ENCODE results near the gene PLSCR4.

The PLSCR4 gene

DNA sequence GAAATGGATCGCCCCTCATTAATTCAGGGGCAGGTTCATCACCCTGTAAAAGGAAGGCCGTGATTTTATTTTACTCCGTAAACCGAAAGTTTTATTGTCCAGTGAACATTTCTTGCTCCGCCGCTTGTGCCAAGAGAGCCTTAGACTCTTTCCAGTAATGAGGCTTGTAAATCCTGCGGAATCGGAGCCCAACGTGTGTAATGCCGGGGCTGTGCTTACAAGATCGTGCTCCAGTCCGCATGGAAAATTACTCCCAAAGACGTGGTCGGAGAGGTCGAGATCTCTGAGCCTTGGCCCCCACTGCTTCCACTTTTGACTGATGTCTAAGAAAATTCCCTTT, 89.3 kb downstream of the PLSCR4 start:
- DNase-seq = peak in 8 of 56 donors; percentile 15 to 41 (median 24)

DNA sequence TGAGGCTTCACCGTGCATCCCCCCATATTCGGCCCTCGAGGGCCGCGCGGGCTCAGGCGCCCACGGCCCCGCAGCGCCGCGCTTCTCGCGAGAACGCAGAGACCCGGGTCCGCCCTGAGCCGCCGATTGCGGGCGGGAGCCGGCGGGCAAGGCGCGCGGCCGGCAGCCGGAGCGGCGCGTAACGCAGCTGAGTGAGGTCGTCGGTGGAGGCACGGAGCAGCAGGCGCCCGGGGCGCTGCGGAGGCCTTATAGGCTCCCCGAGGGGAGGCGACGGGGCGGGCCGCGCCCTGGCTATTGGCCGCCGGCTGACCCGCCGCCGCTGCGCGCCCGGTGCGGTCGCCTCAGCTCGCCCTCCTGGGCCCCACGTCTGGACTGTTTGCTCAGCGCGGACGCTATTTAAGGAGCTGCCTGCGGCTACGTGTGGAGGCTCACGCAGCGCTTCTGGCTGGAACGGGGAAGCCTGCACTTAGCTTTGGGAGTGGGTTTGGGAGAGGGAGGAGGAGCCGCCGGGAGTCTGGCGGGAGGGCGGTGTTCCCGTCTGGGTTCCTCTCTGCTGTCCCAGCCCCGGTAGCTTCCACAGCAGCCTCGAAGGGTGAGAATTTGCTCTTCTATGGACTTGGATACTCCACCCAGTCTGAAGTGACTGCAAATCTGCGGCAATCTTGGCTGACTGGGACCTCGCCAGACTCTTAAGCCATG, 89.8 kb downstream of the PLSCR4 start, which contains the start of gene PLOD2:
TSS of gene PLOD2 (minus strand) at position 221 of the 699 bp plus-strand sequence. CDS start at position 26, 195 bp downstream.
- peak in 49 of 56 donors; percentile 4 to 81 (median 56) for DNase-seq

DNA sequence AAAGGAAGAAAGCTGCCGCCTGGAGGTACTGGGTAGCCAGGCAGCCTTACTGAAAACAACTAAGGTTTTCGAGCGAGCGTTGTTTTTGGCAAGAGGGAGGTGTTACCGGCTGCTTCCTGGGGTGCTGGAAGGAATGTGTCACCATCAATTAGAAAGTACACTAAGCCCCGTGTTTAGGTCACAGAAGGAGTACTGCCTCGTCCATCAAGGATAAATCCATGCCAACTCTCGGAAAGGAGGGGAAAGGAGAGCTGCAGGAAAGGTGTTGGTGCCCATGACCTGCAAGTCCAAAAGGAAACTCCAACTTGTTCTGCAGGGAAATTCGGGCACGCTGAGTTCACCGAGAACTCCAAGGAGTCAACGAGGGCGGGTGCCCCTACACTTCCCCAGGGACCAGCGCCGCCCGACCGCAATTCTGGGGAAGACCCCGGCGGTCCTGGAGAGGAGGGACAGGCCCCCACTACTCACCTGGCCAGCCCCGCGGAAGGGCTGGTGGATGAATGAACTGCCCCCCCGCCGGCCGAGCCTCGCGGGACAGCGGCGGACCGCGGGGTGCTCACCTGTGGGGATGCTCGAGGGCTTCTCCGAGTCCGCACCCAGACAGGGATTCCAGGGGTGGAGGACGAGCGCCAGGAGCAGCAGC, 90.5 kb downstream of the PLSCR4 start:
- DNase-seq = peak in 46 of 56 donors; percentile 3 to 76 (median 46)

- no peak for DNase-seq
These were observed 91.1 kb downstream of the PLSCR4 start for GRCh38 chr3:146159616-146160320.

GRCh38 chr3:146159037-146159436, 91.9 kb downstream of the PLSCR4 start:
- DNase-seq = no peak

DNA sequence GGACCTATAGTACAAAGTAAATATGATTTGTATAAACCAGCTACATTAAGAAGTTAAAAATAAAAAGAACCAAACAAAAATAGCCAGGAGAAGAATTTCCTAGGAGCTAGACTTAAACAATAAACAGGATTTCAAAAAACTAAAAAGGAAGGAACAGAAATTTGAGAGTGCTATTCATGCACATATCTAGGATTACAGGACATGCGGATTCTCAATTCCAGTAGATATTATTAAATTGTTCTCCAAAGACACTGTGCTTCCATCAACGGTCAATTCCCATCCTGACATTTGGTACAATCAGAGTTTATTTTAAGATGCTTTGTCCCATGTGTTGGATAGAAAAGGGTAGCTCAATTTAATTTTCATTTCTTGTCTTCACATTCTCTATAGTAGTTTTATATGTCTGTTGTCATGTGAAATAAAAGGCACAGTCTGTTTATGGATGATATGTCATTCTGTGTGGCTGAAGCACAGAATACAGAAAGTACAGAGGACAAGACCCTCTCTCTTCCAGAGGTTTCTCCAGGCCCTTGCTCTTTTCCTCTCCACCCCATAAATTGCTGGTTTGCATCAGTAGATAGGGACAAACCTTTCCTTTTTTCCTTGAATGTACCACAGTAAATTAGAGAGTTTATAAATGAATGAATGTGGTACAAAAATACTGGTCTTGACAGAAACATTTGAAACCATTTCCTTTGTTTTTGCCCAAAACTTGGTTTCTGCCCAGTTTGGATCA, 93.4 kb downstream of the PLSCR4 start:
- DNase-seq = no peak

- DNase-seq = no peak
These were observed 94.1 kb downstream of the PLSCR4 start for GRCh38 chr3:146156666-146157314.

- peak in 7 of 56 donors; percentile 3 to 20 (median 6) for DNase-seq
These were observed 94.8 kb downstream of the PLSCR4 start for GRCh38 chr3:146156095-146156494.

DNA sequence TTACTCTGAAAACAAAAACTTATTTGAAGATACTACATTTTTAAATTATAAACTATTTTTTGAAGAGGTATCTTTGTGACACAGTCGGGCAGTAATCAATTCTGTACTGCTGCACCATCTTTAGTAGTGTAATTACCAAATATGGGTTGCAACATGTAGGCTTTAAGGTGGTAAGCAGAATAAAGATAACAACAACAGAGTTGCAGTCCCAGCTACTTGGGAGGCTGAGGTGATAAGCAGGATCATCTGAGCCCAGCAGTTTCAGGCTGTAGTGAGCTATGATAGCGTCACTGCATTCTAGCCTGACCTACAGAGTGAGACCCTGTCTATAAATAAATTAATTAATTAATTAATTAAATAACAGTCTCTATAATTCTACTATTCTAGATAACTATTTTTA, 95.9 kb downstream of the PLSCR4 start:
- DNase-seq = no peak

DNA sequence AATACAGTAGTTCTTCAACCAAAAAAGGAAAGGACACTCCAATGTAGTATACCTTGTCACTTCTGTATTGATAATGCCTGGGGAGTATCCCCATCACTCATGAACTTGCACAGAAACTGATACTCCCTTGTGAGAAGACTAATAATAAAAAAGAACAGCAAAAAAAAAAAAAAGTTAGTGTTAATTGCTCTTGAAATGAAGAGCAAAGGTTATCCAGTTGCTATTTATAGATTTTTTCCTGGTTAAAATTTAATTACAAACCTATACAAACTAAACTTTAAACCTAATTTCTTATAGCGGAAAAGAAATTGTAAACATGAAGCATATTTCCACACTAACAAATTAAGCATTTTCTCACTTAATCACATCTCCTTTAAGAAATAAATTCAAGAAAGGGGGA, 96.6 kb downstream of the PLSCR4 start:
- no peak for DNase-seq

DNA sequence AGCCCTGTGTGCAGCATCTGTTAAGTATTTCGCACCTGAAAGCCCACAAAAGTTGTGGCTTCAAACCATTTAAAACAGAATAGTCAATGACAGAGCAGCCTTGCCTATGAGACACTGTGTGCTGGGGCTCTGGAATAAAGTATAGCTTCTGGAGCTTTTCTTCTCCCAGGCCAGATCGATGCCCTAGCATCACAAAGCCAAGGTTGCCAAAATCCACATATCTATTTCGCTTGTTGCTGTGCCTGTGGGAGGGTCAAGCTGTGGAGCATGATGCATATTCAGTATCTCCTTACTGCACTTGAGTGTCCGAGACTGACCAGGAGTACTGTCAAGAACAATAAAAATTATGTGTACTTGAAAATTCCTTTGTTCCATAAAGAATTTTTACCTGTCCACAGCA, 97.5 kb downstream of the PLSCR4 start:
- DNase-seq = no peak

DNA sequence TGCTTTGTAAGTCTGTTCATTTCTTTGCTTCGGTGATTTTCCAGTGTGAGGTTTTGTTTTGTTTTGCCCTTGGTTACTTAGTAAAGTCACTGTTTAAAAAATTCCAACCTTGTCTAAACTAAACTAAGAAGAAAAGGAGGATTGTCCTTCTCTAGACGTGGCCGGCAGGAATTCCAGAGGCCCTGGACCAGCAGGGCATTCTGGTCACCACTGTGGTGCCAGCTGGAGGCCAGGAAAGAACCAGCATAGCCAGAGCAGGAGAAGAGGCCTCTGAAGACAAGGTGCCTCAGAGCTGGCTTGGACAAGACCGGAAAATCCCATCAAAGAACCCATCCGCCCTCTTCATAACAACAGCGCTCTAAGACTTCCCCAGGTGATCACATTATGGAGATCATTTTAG, 98.1 kb downstream of the PLSCR4 start:
- DNase-seq = peak in 3 of 56 donors; percentile 3 to 9 (median 4)

DNA sequence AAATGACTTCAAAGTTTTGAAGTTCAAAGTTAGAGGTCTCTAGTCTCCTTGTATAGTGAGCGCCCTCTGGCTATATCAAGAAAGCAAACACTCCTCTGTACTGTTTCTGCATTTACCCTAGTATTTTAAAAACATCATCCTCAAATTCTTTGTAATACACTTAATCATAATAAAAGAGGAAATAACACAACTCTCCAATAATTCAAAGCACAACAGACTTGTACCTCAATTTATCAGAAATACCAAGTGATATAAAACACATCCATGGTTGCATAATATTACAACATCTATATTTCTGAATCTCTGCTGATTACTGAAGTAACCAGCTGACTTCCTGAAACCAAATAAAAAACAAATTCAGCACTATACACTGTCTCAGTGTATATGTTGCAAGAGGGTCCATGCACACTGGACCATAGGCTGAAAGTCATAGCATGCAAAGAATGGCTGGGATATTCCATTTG, 102.4 kb downstream of the PLSCR4 start:
- no peak for DNase-seq

GRCh38 chr3:146145642-146146041, 105.3 kb downstream of the PLSCR4 start:
- DNase-seq = no peak

DNA sequence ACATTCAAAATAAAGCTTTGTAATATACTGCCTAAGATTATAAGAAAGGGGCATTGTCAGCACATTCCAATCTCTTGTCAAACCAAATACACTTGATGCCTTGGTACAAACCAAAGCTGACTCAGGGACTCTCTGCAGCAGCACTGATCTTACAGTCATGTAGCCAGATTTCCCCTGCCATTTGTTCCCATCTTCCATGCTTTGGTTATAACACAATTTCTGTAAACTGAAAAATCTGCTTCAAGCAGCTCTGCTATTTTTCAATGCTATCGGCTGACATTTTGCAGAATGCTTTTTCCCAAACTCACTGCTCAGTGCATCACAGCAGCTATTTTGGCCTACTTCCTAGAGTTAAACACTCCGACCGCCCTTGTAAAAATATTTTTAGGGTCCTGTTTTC, 108.1 kb downstream of the PLSCR4 start:
- DNase-seq = no peak

All from nucleus accumbens (tissue), 56 donors.